WTC11 (cell line): Measurements from ENCODE around the gene SREBF1. TPM values are rescaled to one million over a fixed set of nuclear protein-coding genes. Genes with fewer than 3 reads are reported as not detected.

Experiments used
- ATAC-seq: fragments of 200-7000 bp; cut with Tn5 transposase; 2 replicates; pipeline ENCODE4 v1.10.0; 2021; ENCODE audit warnings: mild to moderate bottlenecking, moderate library complexity
- CTCF ChIA-PET: fragments of 300-600 bp; sonication (Branson Sonifier 250); formaldehyde crosslinking; loops from one replicate; lab custom pipeline; 2021; ENCODE audit warnings: antibody characterized with exemption; lab: Charles Lee
- POLR2A ChIA-PET: fragments of 350-600 bp; sonication (Branson Sonifier 250); formaldehyde crosslinking; loops from one replicate; lab custom pipeline; 2021; ENCODE audit warnings: antibody characterized with exemption; lab: Charles Lee
- DNase-seq: peaks from one replicate; pipeline ENCODE4 v3.0.0; 2021; ENCODE audit warnings: low spot score
- H3K27ac Mint-ChIP-seq: 2 replicates; pipeline ENCODE4 v1.8.0; 2021; ENCODE audit warnings: mixed read lengths
- H3K27me3 Mint-ChIP-seq: 2 replicates; pipeline ENCODE4 v1.8.0; 2021; ENCODE audit warnings: low read depth, mild to moderate bottlenecking, moderate library complexity, mixed read lengths
- H3K36me3 Mint-ChIP-seq: 2 replicates; pipeline ENCODE4 v1.8.0; 2021; ENCODE audit warnings: mixed read lengths
- H3K4me1 Mint-ChIP-seq: 2 replicates; pipeline ENCODE4 v1.8.0; 2022; ENCODE audit warnings: mixed read lengths
- H3K4me3 Mint-ChIP-seq: 2 replicates; pipeline ENCODE4 v1.8.0; 2021; ENCODE audit warnings: mild to moderate bottlenecking, moderate library complexity, mixed read lengths
- H3K9me3 Mint-ChIP-seq: 2 replicates; pipeline ENCODE4 v1.8.0; 2021; ENCODE audit warnings: mixed read lengths
- ARID4B ChIP-seq: sonication (generic); formaldehyde crosslinking; IDR thresholded peaks from 2 replicates; pipeline ENCODE4 v1.8.0; 2023; ENCODE audit warnings: missing genetic modification reagents, mild to moderate bottlenecking, borderline replicate concordance
- ATF2 ChIP-seq: sonication (generic); formaldehyde crosslinking; IDR thresholded peaks from 2 replicates; pipeline ENCODE4 v1.8.1; 2022; ENCODE audit warnings: low read depth, missing genetic modification reagents, borderline replicate concordance
- ATF6 ChIP-seq: sonication (generic); formaldehyde crosslinking; IDR thresholded peaks from 2 replicates; pipeline ENCODE4 v1.8.1; 2023; ENCODE audit warnings: mild to moderate bottlenecking, missing genetic modification reagents
- CDX4 ChIP-seq: fragments of 250-450 bp; sonication (Bioruptor Pico); IDR thresholded peaks from 2 replicates; pipeline ENCODE4 v1.9.0; 2021; ENCODE audit warnings: moderate library complexity, mild to moderate bottlenecking, inconsistent platforms, borderline replicate concordance
- E2F1 ChIP-seq: sonication (generic); formaldehyde crosslinking; IDR thresholded peaks from 2 replicates; pipeline ENCODE4 v1.8.0; 2022; ENCODE audit warnings: mild to moderate bottlenecking, missing genetic modification reagents
- JAZF1 ChIP-seq: fragments of 250-450 bp; sonication (Bioruptor Pico); IDR thresholded peaks from 2 replicates; pipeline ENCODE4 v1.9.0; 2021; ENCODE audit warnings: moderate library complexity, mild to moderate bottlenecking, inconsistent platforms
- NR2C2 ChIP-seq: sonication (generic); formaldehyde crosslinking; IDR thresholded peaks from 2 replicates; pipeline ENCODE4 v1.8.0; 2022; ENCODE audit warnings: mild to moderate bottlenecking, missing genetic modification reagents
- SMAD3 ChIP-seq: sonication (generic); formaldehyde crosslinking; IDR thresholded peaks from 2 replicates; pipeline ENCODE4 v1.8.0; 2022; ENCODE audit warnings: missing genetic modification reagents, mild to moderate bottlenecking, borderline replicate concordance
- SP1 ChIP-seq: sonication (generic); formaldehyde crosslinking; conservative IDR thresholded peaks from 2 replicates; pipeline ENCODE4 v1.8.1; 2022; ENCODE audit warnings: missing genetic modification reagents
- STAT6 ChIP-seq: sonication (generic); formaldehyde crosslinking; conservative IDR thresholded peaks from 2 replicates; pipeline ENCODE4 v1.8.1; 2023; ENCODE audit warnings: mild to moderate bottlenecking, low read depth, missing genetic modification reagents, moderate library complexity
- TP53 ChIP-seq: sonication (generic); formaldehyde crosslinking; IDR thresholded peaks from 2 replicates; pipeline ENCODE4 v1.8.1; 2023; ENCODE audit warnings: mild to moderate bottlenecking, missing genetic modification reagents
- USF1 ChIP-seq: sonication (generic); formaldehyde crosslinking; IDR thresholded peaks from 2 replicates; pipeline ENCODE4 v1.8.0; 2022; ENCODE audit warnings: mild to moderate bottlenecking, missing genetic modification reagents
- USF2 ChIP-seq: sonication (generic); formaldehyde crosslinking; IDR thresholded peaks from 2 replicates; pipeline ENCODE4 v1.8.1; 2023; ENCODE audit warnings: mild to moderate bottlenecking, missing genetic modification reagents, moderate library complexity
- ZNF121 ChIP-seq: sonication (generic); formaldehyde crosslinking; IDR thresholded peaks from 2 replicates; pipeline ENCODE4 v1.8.0; 2023; ENCODE audit warnings: missing genetic modification reagents
- ZNF317 ChIP-seq: sonication (generic); formaldehyde crosslinking; IDR thresholded peaks from 2 replicates; pipeline ENCODE4 v1.8.1; 2023; ENCODE audit warnings: low read depth, mild to moderate bottlenecking, moderate library complexity, missing genetic modification reagents, borderline replicate concordance
- ZNF416 ChIP-seq: fragments of 250-450 bp; sonication (Bioruptor Pico); IDR thresholded peaks from 2 replicates; pipeline ENCODE4 v1.9.0; 2021; ENCODE audit warnings: mild to moderate bottlenecking, inconsistent platforms
- ZNF532 ChIP-seq: fragments of 250-450 bp; sonication (Bioruptor Pico); IDR thresholded peaks from 2 replicates; pipeline ENCODE4 v1.9.0; 2021; ENCODE audit warnings: mild to moderate bottlenecking, borderline replicate concordance
- total RNA-seq: library from RNA; stranded (reverse); gene quantifications from 3 replicates; pipeline ENCODE4 v1.2.3, GENCODE V29; 2021

SREBF1 gene
- total RNA-seq, 1 experiment from 2014 or later, result 93.7 TPM

- TF ChIP-seq STAT6 (CRISPR knock-in tag), result no peak
- no peak for TF ChIP-seq ARID4B (CRISPR knock-in tag)
- TF ChIP-seq SP1, result no peak
- no peak for TF ChIP-seq SMAD3
- no peak for TF ChIP-seq TP53 (CRISPR knock-in tag)
- no peak for TF ChIP-seq ATF2
- TF ChIP-seq ZNF317, result no peak
- no peak for TF ChIP-seq USF2 (CRISPR knock-in tag)
- no peak for TF ChIP-seq ZNF532 (CRISPR knock-in tag)
- TF ChIP-seq ZNF121, result no peak
- TF ChIP-seq, all 79 proteins: peak for 0
Measured at GRCh38 chr17:17847726-17848125, 10.9 kb upstream of the SREBF1 start (continued).

GRCh38 chr17:17847118-17847689 is 10.4 kb upstream of the SREBF1 start:
- ChIA-PET CTCF (interaction anchor here (1.4 to 1.7 kb wide), 2 partner anchors 11 to 98 kb away, joined by 4 read pairs; partner anchors contain the start of gene SREBF1), POLR2A (interaction anchor here (1.2 to 2.6 kb wide), 2 partner anchors 11 to 13 kb away, joined by 3 to 15 read pairs; partner anchors contain the start of gene SREBF1)
- Mint-ChIP-seq H3K36me3 (no peaks in the 10 kb centered on the region), H3K4me1 (peaks cover 50% of the 10 kb centered on the region), H3K4me3 (no peak overlapping the region), H3K9me3 (no peaks in the 10 kb centered on the region), H3K27ac (no peak overlapping the region), H3K27me3 (peaks cover 3% of the 10 kb centered on the region; the same call in 1 of the 2 replicates)
- no peak for ATAC-seq
- no peak for DNase-seq
- TF ChIP-seq USF1 (no peak), JAZF1 (CRISPR knock-in tag) (no peak), ATF6 (CRISPR knock-in tag) (no peak), NR2C2 (CRISPR knock-in tag) (no peak), ZNF416 (CRISPR knock-in tag) (no peak), E2F1 (no peak), CDX4 (CRISPR knock-in tag) (no peak)
